ENCODE results near the gene TMEM129. TPM values are rescaled to one million over a fixed set of nuclear protein-coding genes. Genes with fewer than 3 reads are reported as not detected.

The TMEM129 gene
- 10 to 100 TPM; 36.8 to 41.1 TPM for total RNA-seq
- polyA plus RNA-seq (ENCODE audit: insufficient read length in 6 of 6): 10 to 100 TPM; 24.3 to 30.6 (median 27.5) TPM
- long read RNA-seq, donor 1, partial matches to known transcripts: 0 of 4 reads
- long read RNA-seq, donor 1, other reads (novel, unspliced or antisense): 0 of 4 reads
- long read RNA-seq, donor 2, transcript TMEM129-202 (4 exons, 2,810 nt): major isoform, 5 of 13 reads
- long read RNA-seq, donor 2, partial matches to known transcripts: 7 of 13 reads
- long read RNA-seq, donor 2, other reads (novel, unspliced or antisense): 0 of 13 reads
- long read RNA-seq, donor 3, transcript TMEM129-202 (4 exons, 2,810 nt): major isoform, 9 of 10 reads
- long read RNA-seq, donor 3, partial matches to known transcripts: 0 of 10 reads
- long read RNA-seq, donor 3, other reads (novel, unspliced or antisense): 0 of 10 reads
- long read RNA-seq, donor 4, partial matches to known transcripts: 3 of 5 reads
- long read RNA-seq, donor 4, other reads (novel, unspliced or antisense): 1 of 5 reads
- long read RNA-seq, donor 5, transcript TMEM129-202 (4 exons, 2,810 nt): major isoform, 7 of 10 reads
- long read RNA-seq, donor 5, partial matches to known transcripts: 0 of 10 reads
- long read RNA-seq, donor 5, other reads (novel, unspliced or antisense): 0 of 10 reads
- long read RNA-seq, donor 6, transcript TMEM129-202 (4 exons, 2,810 nt): major isoform, 10 of 12 reads
- long read RNA-seq, donor 6, partial matches to known transcripts: 0 of 12 reads
- long read RNA-seq, donor 6, other reads (novel, unspliced or antisense): 0 of 12 reads
- long read RNA-seq, donor 7, transcript TMEM129-202 (4 exons, 2,810 nt): major isoform, 5 of 6 reads
- long read RNA-seq, donor 7, partial matches to known transcripts: 0 of 6 reads
- long read RNA-seq, donor 7, other reads (novel, unspliced or antisense): 0 of 6 reads
- long read RNA-seq, donor 8, partial matches to known transcripts: 0 of 4 reads
- long read RNA-seq, donor 8, other reads (novel, unspliced or antisense): 0 of 4 reads
- long read RNA-seq, donor 9: 0 reads
- long read RNA-seq, donor 10, transcript TMEM129-202 (4 exons, 2,810 nt): major isoform, 6 of 9 reads
- long read RNA-seq, donor 10, partial matches to known transcripts: 0 of 9 reads
- long read RNA-seq, donor 10, other reads (novel, unspliced or antisense): 2 of 9 reads
- long read RNA-seq, donor 11, transcript TMEM129-202 (4 exons, 2,810 nt): major isoform, 5 of 13 reads
- long read RNA-seq, donor 11, partial matches to known transcripts: 7 of 13 reads
- long read RNA-seq, donor 11, other reads (novel, unspliced or antisense): 0 of 13 reads
- long read RNA-seq, donor 12, partial matches to known transcripts: 0 of 4 reads
- long read RNA-seq, donor 12, other reads (novel, unspliced or antisense): 0 of 4 reads

- H3K36me3 ChIP-seq: peaks cover 0 to 37% of the 10 kb centered on the region in 2 donors
- ATAC-seq (peak; percentile 93), DNase-seq (peak; percentile 93 to 96 (median 96))
- peak within 1 kb of the TSS; percentile 77 to 79 for H3K4me3 ChIP-seq
- TF ChIP-seq, protein P1, sequence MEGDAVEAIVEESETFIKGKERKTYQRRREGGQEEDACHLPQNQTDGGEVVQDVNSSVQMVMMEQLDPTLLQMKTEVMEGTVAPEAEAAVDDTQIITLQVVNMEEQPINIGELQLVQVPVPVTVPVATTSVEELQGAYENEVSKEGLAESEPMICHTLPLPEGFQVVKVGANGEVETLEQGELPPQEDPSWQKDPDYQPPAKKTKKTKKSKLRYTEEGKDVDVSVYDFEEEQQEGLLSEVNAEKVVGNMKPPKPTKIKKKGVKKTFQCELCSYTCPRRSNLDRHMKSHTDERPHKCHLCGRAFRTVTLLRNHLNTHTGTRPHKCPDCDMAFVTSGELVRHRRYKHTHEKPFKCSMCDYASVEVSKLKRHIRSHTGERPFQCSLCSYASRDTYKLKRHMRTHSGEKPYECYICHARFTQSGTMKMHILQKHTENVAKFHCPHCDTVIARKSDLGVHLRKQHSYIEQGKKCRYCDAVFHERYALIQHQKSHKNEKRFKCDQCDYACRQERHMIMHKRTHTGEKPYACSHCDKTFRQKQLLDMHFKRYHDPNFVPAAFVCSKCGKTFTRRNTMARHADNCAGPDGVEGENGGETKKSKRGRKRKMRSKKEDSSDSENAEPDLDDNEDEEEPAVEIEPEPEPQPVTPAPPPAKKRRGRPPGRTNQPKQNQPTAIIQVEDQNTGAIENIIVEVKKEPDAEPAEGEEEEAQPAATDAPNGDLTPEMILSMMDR (IDR thresholded peaks at IDR 0.05): peak in 1 of 2 donors; percentile 4
- intact Hi-C loops (cut with DNase I): no loop called here
- H3K27me3 ChIP-seq: no peaks in the 10 kb centered on the region
- peak within 1 kb of the TSS; percentile 96 to 97 for H3K27ac ChIP-seq
- H3K4me1 ChIP-seq: peaks cover 24 to 69% of the 10 kb centered on the region in 2 donors
- no peaks in the 10 kb centered on the region for H3K9me3 ChIP-seq
Measured at GRCh38 chr4:1721003-1721665, at the start of gene TMEM129, which contains the start of gene TACC3. TSS of gene TMEM129 (minus strand) at chr4:1721323. CDS start at chr4:1720837, 486 bp downstream. TSS of gene TACC3 (plus strand) at chr4:1721521. CDS start at chr4:1723422, 1,901 bp downstream.

DNA sequence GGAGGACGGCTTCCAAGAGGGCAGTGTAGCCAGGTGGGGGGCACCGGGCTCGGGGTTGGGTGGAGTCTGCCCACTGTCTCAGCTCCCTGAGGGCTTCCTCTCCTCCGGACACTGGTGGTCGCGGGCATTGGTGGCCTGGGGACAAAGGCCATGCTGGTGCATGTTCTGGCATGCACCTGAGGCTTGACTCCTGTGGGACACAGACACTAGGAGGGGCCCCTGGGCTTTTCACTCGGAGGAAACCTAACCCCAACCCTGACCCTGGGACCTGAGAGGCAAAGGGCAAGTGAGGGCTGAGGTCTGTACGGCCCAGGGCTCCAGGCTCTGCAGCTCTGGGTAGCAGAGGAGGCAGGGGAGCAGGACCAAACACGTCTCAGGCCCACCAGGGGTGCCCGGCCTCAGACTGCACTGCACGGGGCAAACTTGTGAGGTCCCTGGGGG lies 49.7 kb upstream of the TMEM129 start:
- H3K9me3 ChIP-seq: no peaks in the 10 kb centered on the region
- H3K27ac ChIP-seq: no peak overlapping the region
- peaks cover 7 to 62% of the 10 kb centered on the region in 2 donors for H3K27me3 ChIP-seq
- DNase-seq: no peak
- no peak overlapping the region for H3K4me3 ChIP-seq
- intact Hi-C loops (cut with DNase I): no loop called here
- TF ChIP-seq, protein P1 (IDR thresholded peaks at IDR 0.05): no peak
- no peaks in the 10 kb centered on the region for H3K36me3 ChIP-seq
- peaks cover 6 to 25% of the 10 kb centered on the region in 2 donors for H3K4me1 ChIP-seq
- ATAC-seq: no peak

GRCh38 chr4:1770245-1770644 lies 49.1 kb upstream of the TMEM129 start:
- TF ChIP-seq, protein P1 (IDR thresholded peaks at IDR 0.05): no peak
- peaks cover 7 to 68% of the 10 kb centered on the region in 2 donors for H3K27me3 ChIP-seq
- no peak for DNase-seq
- no peak for ATAC-seq
- intact Hi-C loops (cut with DNase I): no loop called here
- H3K9me3 ChIP-seq: no peaks in the 10 kb centered on the region
- no peak overlapping the region for H3K27ac ChIP-seq
- H3K4me3 ChIP-seq: no peak overlapping the region
- peaks cover 6 to 25% of the 10 kb centered on the region in 2 donors for H3K4me1 ChIP-seq
- H3K36me3 ChIP-seq: no peaks in the 10 kb centered on the region

- no peaks in the 10 kb centered on the region for H3K9me3 ChIP-seq
- no peaks in the 10 kb centered on the region for H3K36me3 ChIP-seq
- H3K4me3 ChIP-seq: no peak overlapping the region
- TF ChIP-seq, protein P1 (IDR thresholded peaks at IDR 0.05): no peak
- DNase-seq (no peak), ATAC-seq (no peak)
- H3K27ac ChIP-seq: no peak overlapping the region
- H3K27me3 ChIP-seq: peaks cover 7 to 73% of the 10 kb centered on the region in 2 donors
- intact Hi-C loops (cut with DNase I): no loop called here
- H3K4me1 ChIP-seq: peaks cover 6 to 25% of the 10 kb centered on the region in 2 donors
Measured at GRCh38 chr4:1769692-1770091, 48.6 kb upstream of the TMEM129 start.

All from left lung (tissue), 14 donors.